Adrenal gland (tissue), 12 donors: Measurements from ENCODE around the gene PKN3. TPM values are rescaled to one million over a fixed set of nuclear protein-coding genes. Genes with fewer than 3 reads are reported as not detected.

Source experiments
- DNase-seq, 7 donors: peaks; one replicate each; pipeline ENCODE4 v3.0.0-alpha.2; 2019 to 2020
- H3K27ac ChIP-seq, 5 donors: fragments of 200-600 bp; sonication (generic) in 4 of 5; 1 replicate in 3 of 5; 2 replicates in 2 of 5; pipeline versions ENCODE4 v1.5.1 to v1.8.0; 2016 to 2020; ENCODE audit warnings: mild to moderate bottlenecking in 1 of 5
- H3K27me3 ChIP-seq: fragments of 200-600 bp; 2 replicates; pipeline ENCODE4 v1.8.0; 2021
- H3K36me3 ChIP-seq, 2 donors: fragments of 200-600 bp; replicated peaks in 1 of 2; 1 replicate in 1 of 2; 2 replicates in 1 of 2; pipeline versions ENCODE4 v1.5.1 to v1.8.0; 2018 to 2022
- H3K4me1 ChIP-seq, 2 donors: fragments of 200-600 bp; replicated peaks in 1 of 2; 1 replicate in 1 of 2; 2 replicates in 1 of 2; pipeline versions ENCODE4 v1.5.1 to v1.8.0; 2018 to 2021
- H3K4me3 ChIP-seq, 4 donors: fragments of 200-600 bp; sonication (generic) in 3 of 4; one replicate each; pipeline ENCODE4 v1.5.1; 2016 to 2018
- H3K9me3 ChIP-seq, 3 donors: fragments of 200-600 bp; sonication (generic) in 1 of 3; replicated peaks in 1 of 3; 1 replicate in 2 of 3; 2 replicates in 1 of 3; pipeline versions ENCODE4 v1.5.1 to v1.8.0; 2016 to 2021
- POLR2A ChIP-seq, 2 donors: fragments of 450-650 bp; IDR thresholded peaks; one replicate each; pipeline ENCODE4 v1.6.1; 2017; ENCODE audit warnings: antibody characterized with exemption in 2 of 2, mild to moderate bottlenecking in 2 of 2, moderate library complexity in 1 of 2
- WGBS, 4 donors: extraction: QIAGEN DNeasy Blood & Tissue Kit in 2 of 4; methylation state at CpG; one replicate each; pipeline versions ENCODE4 v1.1.5 to v1.1.7; 2013 to 2017; 5-methylcytosine and 5-hydroxymethylcytosine counted together
- intact Hi-C, 2 donors: fragments of 100-400 bp; cut with DNase I; formaldehyde crosslinking; loops; one replicate each; pipeline versions ENCODE4 v1.14.1 to v1.15.0; 2022 to 2023
- polyA plus RNA-seq, 3 donors: library from polyadenylated mRNA; stranded (reverse); fragments of 200-250 nt in 2 of 3; fragments of 350-450 nt in 1 of 3; fragmentation: Illumina TruSeq in 1 of 3; extraction: RNeasy Lipid Tissue Mini Kit (QIAGEN cat#74804) in 1 of 3; gene quantifications; one replicate each; pipeline ENCODE4 v1.2.3, GENCODE V29; 2013 to 2014
- total RNA-seq, 9 donors: library from RNA; depleted of rRNA in 4 of 9; stranded (reverse); fragments of >200 nt in 4 of 9; fragments of 120-200 nt in 1 of 9; fragmentation: NEBNext Ultra II Directional in 1 of 9; extraction: Animal tissue kit (Norgen Biotek cat#: 25700) in 1 of 9; gene quantifications; one replicate each; pipeline versions ENCODE4 v1.1.0 to v1.2.4, GENCODE V29; 2013 to 2023
- TF ChIP-seq, protein P1 (sequence below), 6 experiments: fragments of 450-650 bp in 4 of 6; fragments of 200-600 bp in 2 of 6; sonication (generic) in 1 of 6; IDR thresholded peaks; 1 replicate in 5 of 6; 2 replicates in 1 of 6; pipeline versions ENCODE4 v1.5.1 to v1.8.0; 2016 to 2021; ENCODE audit warnings: antibody characterized with exemption in 6 of 6, mild to moderate bottlenecking in 2 of 6, moderate library complexity in 1 of 6
- donor health status: healthy with polysubstance abuse.
- donor health status: Bipolar disorder and iron deficiency.
- donor health status: DM: yes; HTN: yes; CAD: no.
- donor health status: DM: no; HTN: no; CAD: no.
- donor health status: DM: no; HTN: no; CAD: no.
- donor health status: DM: yes; HTN: yes; CAD: no.

The PKN3 gene
- total and polyA plus RNA-seq, 12 donors = 0.90 to 8.6 (median 4.1) TPM

DNA sequence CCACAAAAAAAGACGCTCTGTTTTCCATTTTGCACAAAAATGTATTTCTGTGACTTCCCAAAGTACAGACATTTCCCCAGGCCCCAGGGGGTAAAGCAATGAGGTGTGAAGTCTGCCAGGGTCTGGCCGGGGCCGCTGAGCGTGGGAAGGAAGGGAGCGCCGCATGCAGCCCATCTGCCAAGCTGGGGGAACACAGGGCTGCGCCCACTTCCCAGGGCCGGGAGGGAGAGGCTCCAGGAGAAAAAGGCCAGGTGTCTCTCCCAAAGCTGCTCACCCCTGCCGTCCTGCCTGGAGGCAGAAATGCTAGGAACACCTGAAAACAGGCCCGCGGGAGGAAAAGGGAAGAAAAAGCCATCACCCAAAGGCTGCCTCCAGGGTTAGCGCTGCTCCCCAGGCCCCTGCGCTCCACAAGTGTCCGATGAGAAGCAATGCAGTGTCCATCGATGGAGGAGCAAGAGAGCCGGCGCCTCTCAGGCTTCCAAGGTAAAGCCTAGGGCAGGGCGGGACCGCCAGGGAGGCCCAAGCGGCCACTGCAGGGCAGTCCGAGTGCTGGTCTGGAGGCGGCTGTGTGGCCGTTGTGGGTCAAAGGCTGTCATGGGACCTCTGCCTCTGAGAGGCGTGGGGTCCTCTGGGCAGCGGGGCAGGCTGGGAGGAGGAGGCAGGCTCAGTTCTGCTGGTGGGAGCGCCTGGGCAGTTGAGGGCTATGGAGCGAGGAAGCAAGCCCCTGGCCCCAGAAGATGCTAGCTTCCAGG lies 27.6 kb downstream of the PKN3 start:
- no peak for DNase-seq

DNA sequence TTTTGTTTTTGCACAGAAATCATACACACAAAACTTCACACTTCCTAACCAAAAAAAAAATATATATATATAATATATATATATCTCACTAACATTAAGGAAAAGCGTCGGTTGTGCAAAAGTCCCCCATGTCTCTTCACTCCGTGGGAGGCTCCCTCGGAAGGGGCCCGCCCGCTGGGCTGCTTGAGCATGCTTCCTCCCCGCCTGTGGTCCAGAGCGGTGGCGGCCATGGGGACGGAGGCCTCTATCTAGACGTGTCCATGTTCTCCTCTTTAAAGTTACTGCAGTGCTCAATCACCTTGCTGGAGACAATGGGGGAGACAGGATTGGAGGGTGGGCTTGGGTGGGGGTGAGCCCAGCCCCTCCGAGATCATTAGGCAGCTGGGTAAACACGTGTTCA lies 28.8 kb downstream of the PKN3 start:
- WGBS, 4 donors = 84 to 89% (median 88%) methylated on average over 13 of the region's 13 CpGs
- Histone ChIP-seq H3K4me3 (no peak overlapping the region), H3K27me3 (no peaks in the 10 kb centered on the region), H3K9me3 (no peaks in the 10 kb centered on the region), H3K27ac (no peak overlapping the region), H3K4me1 (peaks cover 0 to 2% of the 10 kb centered on the region in 2 donors), H3K36me3 (peaks cover 0 to 24% of the 10 kb centered on the region in 2 donors)
- TF ChIP-seq POLR2A (IDR thresholded peaks at IDR 0.05) = no peak
- TF ChIP-seq, protein P1, sequence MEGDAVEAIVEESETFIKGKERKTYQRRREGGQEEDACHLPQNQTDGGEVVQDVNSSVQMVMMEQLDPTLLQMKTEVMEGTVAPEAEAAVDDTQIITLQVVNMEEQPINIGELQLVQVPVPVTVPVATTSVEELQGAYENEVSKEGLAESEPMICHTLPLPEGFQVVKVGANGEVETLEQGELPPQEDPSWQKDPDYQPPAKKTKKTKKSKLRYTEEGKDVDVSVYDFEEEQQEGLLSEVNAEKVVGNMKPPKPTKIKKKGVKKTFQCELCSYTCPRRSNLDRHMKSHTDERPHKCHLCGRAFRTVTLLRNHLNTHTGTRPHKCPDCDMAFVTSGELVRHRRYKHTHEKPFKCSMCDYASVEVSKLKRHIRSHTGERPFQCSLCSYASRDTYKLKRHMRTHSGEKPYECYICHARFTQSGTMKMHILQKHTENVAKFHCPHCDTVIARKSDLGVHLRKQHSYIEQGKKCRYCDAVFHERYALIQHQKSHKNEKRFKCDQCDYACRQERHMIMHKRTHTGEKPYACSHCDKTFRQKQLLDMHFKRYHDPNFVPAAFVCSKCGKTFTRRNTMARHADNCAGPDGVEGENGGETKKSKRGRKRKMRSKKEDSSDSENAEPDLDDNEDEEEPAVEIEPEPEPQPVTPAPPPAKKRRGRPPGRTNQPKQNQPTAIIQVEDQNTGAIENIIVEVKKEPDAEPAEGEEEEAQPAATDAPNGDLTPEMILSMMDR (IDR thresholded peaks at IDR 0.05) = no peak
- intact Hi-C loops = no loop called here
- DNase-seq = no peak

More for the DNA sequence above, 27.6 kb downstream of the PKN3 start:
- TF ChIP-seq, protein P1 (IDR thresholded peaks at IDR 0.05) = no peak
- TF ChIP-seq POLR2A (IDR thresholded peaks at IDR 0.05) = no peak
- H3K9me3 ChIP-seq = no peaks in the 10 kb centered on the region
- WGBS, 4 donors = 81 to 94% (median 90%) methylated on average over 17 to 27 of the region's 27 CpGs
- H3K4me3 ChIP-seq = no peak overlapping the region
- H3K4me1 ChIP-seq = peaks cover 0 to 2% of the 10 kb centered on the region in 2 donors
- H3K36me3 ChIP-seq = peaks cover 0 to 23% of the 10 kb centered on the region in 2 donors
- intact Hi-C loops = no loop called here
- no peak overlapping the region for H3K27ac ChIP-seq
- no peaks in the 10 kb centered on the region for H3K27me3 ChIP-seq

DNA sequence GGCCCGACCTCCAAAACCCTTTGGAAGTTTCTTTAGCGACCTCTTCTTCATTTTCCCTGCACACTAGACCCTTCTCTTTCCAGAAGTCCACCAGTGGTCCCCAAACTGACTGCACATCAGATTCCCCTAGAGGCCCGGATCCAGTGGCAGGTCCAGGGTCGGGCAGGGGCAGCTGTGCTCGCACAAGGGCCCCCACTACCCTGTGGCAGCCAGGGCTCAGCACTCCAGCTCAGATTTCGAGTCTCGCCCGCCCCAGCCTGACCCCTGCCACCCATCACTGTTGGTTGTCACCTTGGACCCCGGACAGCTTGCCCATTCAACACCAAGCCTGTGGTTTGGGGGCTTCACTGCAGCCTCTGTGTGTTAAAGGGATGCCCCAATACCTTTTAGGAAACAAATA lies 29.4 kb downstream of the PKN3 start:
- H3K36me3 ChIP-seq = peaks cover 0 to 26% of the 10 kb centered on the region in 2 donors
- no peak for DNase-seq
- peaks cover 0 to 2% of the 10 kb centered on the region in 2 donors for H3K4me1 ChIP-seq
- intact Hi-C loops = no loop called here
- no peak overlapping the region for H3K4me3 ChIP-seq
- 79 to 82% (median 81%) methylated on average over 9 of the region's 9 CpGs for WGBS, 4 donors
- H3K27me3 ChIP-seq = no peaks in the 10 kb centered on the region
- H3K27ac ChIP-seq = no peak overlapping the region
- no peak for TF ChIP-seq POLR2A (IDR thresholded peaks at IDR 0.05)
- TF ChIP-seq, protein P1 (IDR thresholded peaks at IDR 0.05) = no peak
- no peaks in the 10 kb centered on the region for H3K9me3 ChIP-seq

DNA sequence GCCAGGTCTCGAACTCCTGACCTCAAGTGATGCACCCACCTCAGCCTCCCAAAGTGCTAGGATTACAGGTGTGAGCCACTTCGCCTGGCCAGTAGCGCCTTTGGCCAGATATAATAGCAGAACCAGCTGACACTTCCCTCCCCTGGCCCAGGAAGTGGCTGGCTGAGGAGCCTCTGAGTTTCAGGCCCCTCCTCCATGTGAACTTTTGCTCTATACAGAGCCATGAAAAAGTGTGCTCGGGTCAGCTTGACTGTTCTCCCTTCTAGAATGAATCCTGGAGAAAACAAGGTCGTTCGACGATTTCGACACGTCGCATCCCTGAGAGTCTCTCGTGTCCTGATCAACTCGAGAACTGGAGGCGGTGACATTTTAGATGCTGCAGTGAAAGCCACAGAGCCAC lies 30.3 kb downstream of the PKN3 start:
- TF ChIP-seq, protein P1 (IDR thresholded peaks at IDR 0.05) = no peak
- TF ChIP-seq POLR2A (IDR thresholded peaks at IDR 0.05) = no peak
- 65 to 82% (median 73%) methylated on average over 12 to 13 of the region's 13 CpGs for WGBS, 4 donors
- H3K27me3 ChIP-seq = no peaks in the 10 kb centered on the region
- peaks cover 0 to 33% of the 10 kb centered on the region in 2 donors for H3K36me3 ChIP-seq
- H3K9me3 ChIP-seq = no peaks in the 10 kb centered on the region
- no peak overlapping the region for H3K4me3 ChIP-seq
- intact Hi-C loops = no loop called here
- peaks cover 0 to 2% of the 10 kb centered on the region in 2 donors for H3K4me1 ChIP-seq
- H3K27ac ChIP-seq = no peak overlapping the region
- no peak for DNase-seq
